ENCODE results near the gene PTPRT.

The PTPRT gene

DNA sequence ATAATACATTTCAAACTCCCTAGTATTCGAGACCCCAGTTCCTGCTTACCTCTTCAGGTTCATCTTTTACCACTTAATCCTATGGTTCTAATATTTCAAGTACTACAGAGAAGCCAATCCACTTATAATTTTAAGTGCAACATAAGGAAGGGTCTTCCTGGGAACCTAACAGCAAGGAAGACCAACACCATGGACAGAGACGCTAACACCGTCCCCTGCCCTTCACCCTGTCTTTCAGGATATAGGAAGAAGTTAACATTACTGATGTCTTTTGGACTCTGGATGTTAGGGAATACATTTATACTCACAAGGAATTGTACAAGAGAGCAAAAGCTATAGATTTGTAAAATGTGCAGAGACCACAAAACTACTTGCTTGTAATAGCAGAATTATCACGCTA lies 1006.6 kb downstream of the PTPRT start:
- Histone ChIP-seq H3K27me3 (ENCODE audit: control insufficient read depth in 1 of 2, insufficient read depth in 2 of 2, low read length in 2 of 2) (no peaks in the 10 kb centered on the region), H3K36me3 (ENCODE audit: control insufficient read depth in 1 of 2, insufficient read depth in 2 of 2, low read length in 2 of 2) (no peaks in the 10 kb centered on the region), H3K27ac (ENCODE audit: low read depth, low read length) (no peak overlapping the region), H3K9me3 (ENCODE audit: control insufficient read depth in 1 of 2, low read length in 2 of 2) (no peaks in the 10 kb centered on the region), H3K4me3 (ENCODE audit: low read depth in 1 of 2, low read length in 2 of 2) (no peak overlapping the region), H3K9ac (ENCODE audit: low read depth in 1 of 2, low read length in 2 of 2) (no peak overlapping the region), H3K4me1 (ENCODE audit: control insufficient read depth in 1 of 2, insufficient read depth in 2 of 2, low read length in 2 of 2) (no peaks in the 10 kb centered on the region)

DNA sequence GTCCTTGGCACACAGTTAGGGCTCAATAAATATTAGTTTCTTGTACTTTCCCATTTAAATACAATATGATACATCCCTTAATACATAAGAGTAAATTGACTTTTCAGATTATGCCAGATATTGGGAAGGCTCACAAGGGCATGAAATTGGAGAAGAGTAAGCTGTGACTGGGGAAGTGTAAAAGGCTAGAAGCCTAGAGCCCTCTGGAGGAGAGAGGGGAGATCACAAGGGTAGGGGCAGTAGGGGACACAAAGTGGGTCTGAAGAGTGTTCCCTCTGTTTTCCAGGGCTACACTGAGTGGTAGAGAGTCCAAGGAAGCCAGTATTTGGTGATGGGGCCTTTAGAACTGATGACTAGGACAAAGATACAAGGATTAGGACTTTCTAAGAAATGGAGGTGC lies 1008.6 kb downstream of the PTPRT start:
- no peaks in the 10 kb centered on the region for H3K27me3 ChIP-seq (ENCODE audit: control insufficient read depth in 1 of 2, insufficient read depth in 2 of 2, low read length in 2 of 2)
- no peaks in the 10 kb centered on the region for H3K36me3 ChIP-seq (ENCODE audit: control insufficient read depth in 1 of 2, insufficient read depth in 2 of 2, low read length in 2 of 2)
- no peak overlapping the region for H3K27ac ChIP-seq (ENCODE audit: low read depth, low read length)
- H3K9ac ChIP-seq (ENCODE audit: low read depth in 1 of 2, low read length in 2 of 2), result no peak overlapping the region
- H3K9me3 ChIP-seq (ENCODE audit: control insufficient read depth in 1 of 2, low read length in 2 of 2), result no peaks in the 10 kb centered on the region
- no peak overlapping the region for H3K4me3 ChIP-seq (ENCODE audit: low read depth in 1 of 2, low read length in 2 of 2)
- no peaks in the 10 kb centered on the region for H3K4me1 ChIP-seq (ENCODE audit: control insufficient read depth in 1 of 2, insufficient read depth in 2 of 2, low read length in 2 of 2)

DNA sequence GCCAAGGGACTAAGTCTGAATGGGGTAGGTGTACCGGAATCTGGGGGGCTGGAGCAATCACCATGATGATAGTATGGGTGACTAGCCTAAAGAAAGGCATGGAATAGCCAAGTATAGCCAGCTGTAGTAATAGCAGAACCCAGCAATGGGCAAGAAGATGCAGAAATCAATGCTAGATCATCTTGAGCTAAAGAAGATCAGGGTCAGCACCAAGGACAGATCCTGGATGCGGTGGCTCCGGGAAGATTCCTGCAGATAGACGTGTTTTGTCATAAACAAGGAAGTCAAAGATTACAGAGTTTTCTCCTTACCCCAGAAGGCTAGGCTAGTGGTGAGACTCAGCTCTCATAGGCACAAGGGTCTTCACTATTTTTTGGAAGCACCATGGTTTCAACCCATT lies 1009.9 kb downstream of the PTPRT start:
- no peak overlapping the region for H3K9ac ChIP-seq (ENCODE audit: low read depth in 1 of 2, low read length in 2 of 2)
- H3K9me3 ChIP-seq (ENCODE audit: control insufficient read depth in 1 of 2, low read length in 2 of 2), result no peaks in the 10 kb centered on the region
- H3K36me3 ChIP-seq (ENCODE audit: control insufficient read depth in 1 of 2, insufficient read depth in 2 of 2, low read length in 2 of 2), result no peaks in the 10 kb centered on the region
- no peak overlapping the region for H3K27ac ChIP-seq (ENCODE audit: low read depth, low read length)
- no peaks in the 10 kb centered on the region for H3K27me3 ChIP-seq (ENCODE audit: control insufficient read depth in 1 of 2, insufficient read depth in 2 of 2, low read length in 2 of 2)
- H3K4me1 ChIP-seq (ENCODE audit: control insufficient read depth in 1 of 2, insufficient read depth in 2 of 2, low read length in 2 of 2), result no peaks in the 10 kb centered on the region
- H3K4me3 ChIP-seq (ENCODE audit: low read depth in 1 of 2, low read length in 2 of 2), result no peak overlapping the region

DNA sequence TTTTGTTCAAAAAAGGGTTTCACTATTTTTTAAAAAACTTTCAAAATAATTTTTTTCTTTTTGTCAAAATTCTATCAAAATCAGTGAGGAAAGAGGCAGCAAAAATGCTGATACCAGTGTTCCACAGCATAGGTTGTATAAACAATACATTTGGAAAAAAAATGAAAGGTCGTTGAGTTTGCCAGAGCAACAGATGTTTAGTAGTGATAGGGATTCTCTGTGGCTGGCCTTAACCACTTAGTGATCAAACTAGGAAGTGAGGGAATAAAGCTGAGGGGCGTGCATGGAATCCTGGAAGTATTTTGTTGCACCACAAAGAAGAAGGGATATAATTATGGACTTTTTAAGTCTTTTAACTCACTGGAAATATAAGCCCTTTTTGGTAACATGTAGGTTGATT lies 1016.3 kb downstream of the PTPRT start:
- Histone ChIP-seq H3K36me3 (ENCODE audit: control insufficient read depth in 1 of 2, insufficient read depth in 2 of 2, low read length in 2 of 2) (no peaks in the 10 kb centered on the region), H3K4me3 (ENCODE audit: low read depth in 1 of 2, low read length in 2 of 2) (no peak overlapping the region), H3K4me1 (ENCODE audit: control insufficient read depth in 1 of 2, insufficient read depth in 2 of 2, low read length in 2 of 2) (no peaks in the 10 kb centered on the region), H3K27me3 (ENCODE audit: control insufficient read depth in 1 of 2, insufficient read depth in 2 of 2, low read length in 2 of 2) (no peaks in the 10 kb centered on the region), H3K27ac (ENCODE audit: low read depth, low read length) (no peak overlapping the region), H3K9ac (ENCODE audit: low read depth in 1 of 2, low read length in 2 of 2) (no peak overlapping the region), H3K9me3 (ENCODE audit: control insufficient read depth in 1 of 2, low read length in 2 of 2) (no peaks in the 10 kb centered on the region)

DNA sequence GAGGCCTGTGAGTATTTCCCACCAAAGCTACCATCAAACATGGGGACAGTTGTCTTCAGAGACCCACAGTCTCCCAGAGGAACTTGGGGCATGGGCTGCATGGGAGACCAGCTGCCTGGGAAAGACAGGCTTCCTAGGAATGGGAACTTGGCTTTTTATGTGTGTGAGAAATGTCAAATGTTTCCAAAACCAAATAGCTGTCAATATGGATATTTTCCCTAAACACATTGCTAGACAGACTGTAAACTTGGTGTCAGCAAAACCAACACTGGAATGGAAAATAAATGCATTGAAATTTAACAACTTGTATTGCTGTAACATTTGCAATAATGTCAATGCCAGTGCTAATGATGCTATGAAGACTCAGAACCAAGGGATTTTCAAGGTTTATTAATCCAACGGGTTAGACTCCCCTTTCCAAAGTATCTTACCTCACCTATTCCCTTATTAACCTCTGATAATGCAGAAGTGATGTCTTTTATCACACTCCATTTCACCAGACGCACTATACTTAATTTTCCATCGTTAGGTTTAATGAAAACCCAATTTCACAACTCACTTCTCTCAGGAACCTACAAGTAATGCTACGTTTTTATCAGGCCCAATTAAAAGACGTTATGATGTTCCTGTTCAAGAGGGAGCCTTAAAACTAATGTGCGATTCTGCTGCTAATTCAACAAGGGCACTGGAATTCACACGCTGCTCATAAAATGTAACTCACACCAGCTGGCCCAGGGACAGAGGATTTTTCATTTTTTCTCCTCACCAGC lies 1025.4 kb downstream of the PTPRT start:
- Histone ChIP-seq H3K36me3 (ENCODE audit: control insufficient read depth in 1 of 2, insufficient read depth in 2 of 2, low read length in 2 of 2) (no peaks in the 10 kb centered on the region), H3K27ac (ENCODE audit: low read depth, low read length) (no peak overlapping the region), H3K4me3 (ENCODE audit: low read depth in 1 of 2, low read length in 2 of 2) (no peak overlapping the region), H3K9ac (ENCODE audit: low read depth in 1 of 2, low read length in 2 of 2) (no peak overlapping the region), H3K9me3 (ENCODE audit: control insufficient read depth in 1 of 2, low read length in 2 of 2) (no peaks in the 10 kb centered on the region), H3K27me3 (ENCODE audit: control insufficient read depth in 1 of 2, insufficient read depth in 2 of 2, low read length in 2 of 2) (no peaks in the 10 kb centered on the region), H3K4me1 (ENCODE audit: control insufficient read depth in 1 of 2, insufficient read depth in 2 of 2, low read length in 2 of 2) (no peaks in the 10 kb centered on the region)

DNA sequence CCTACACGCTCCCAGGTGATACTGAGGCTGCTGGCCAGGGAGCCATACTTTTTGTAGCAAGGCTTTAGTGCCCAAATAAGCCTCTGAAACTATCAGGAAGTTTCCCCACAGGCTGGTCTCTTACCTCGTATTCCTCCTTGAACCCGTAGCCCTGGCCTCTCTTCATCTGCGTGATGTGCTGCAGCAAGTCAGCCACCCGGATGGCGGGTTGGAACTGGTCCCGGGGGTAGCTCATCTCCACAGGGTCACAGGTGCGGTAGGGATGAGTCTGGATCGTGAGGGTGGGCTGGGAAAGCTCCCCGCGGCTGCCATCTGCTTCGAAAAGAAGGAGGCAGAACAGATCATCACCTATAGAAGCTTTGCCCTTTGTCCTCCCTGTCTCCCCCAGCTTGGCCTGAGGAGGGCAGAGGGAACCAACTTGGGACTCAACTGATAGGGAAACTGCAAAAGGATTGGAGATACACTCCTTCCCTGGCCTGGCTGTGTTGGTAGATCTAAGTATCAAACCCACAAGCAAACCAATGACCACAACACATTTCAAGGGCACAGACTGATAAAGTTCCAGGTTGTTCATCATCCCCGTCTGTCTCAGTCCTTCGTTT lies 1028.4 kb downstream of the PTPRT start:
- no peaks in the 10 kb centered on the region for H3K9me3 ChIP-seq (ENCODE audit: control insufficient read depth in 1 of 2, low read length in 2 of 2)
- no peak overlapping the region for H3K4me3 ChIP-seq (ENCODE audit: low read depth in 1 of 2, low read length in 2 of 2)
- H3K27ac ChIP-seq (ENCODE audit: low read depth, low read length), result no peak overlapping the region
- H3K27me3 ChIP-seq (ENCODE audit: control insufficient read depth in 1 of 2, insufficient read depth in 2 of 2, low read length in 2 of 2), result no peaks in the 10 kb centered on the region
- H3K4me1 ChIP-seq (ENCODE audit: control insufficient read depth in 1 of 2, insufficient read depth in 2 of 2, low read length in 2 of 2), result no peaks in the 10 kb centered on the region
- no peaks in the 10 kb centered on the region for H3K36me3 ChIP-seq (ENCODE audit: control insufficient read depth in 1 of 2, insufficient read depth in 2 of 2, low read length in 2 of 2)
- no peak overlapping the region for H3K9ac ChIP-seq (ENCODE audit: low read depth in 1 of 2, low read length in 2 of 2)

DNA sequence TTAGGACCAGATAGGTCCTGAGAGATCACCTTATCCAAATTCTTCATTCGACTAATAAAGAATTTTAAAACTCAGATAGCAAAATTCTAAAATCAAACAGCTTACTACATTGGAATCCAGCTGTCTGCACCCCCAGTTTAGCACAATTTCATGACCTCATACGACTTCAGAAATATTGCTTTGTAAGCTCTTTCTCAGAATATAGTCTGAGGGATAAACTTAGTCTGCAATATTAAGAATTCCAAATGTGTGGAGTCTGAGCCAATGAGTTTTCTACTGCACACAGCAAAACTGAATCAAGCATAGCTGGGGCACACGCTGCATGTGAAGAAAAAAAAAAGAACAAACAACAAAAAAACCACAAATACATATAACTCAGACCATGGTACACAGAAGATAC lies 1029.9 kb downstream of the PTPRT start:
- no peaks in the 10 kb centered on the region for H3K9me3 ChIP-seq (ENCODE audit: control insufficient read depth in 1 of 2, low read length in 2 of 2)
- H3K27me3 ChIP-seq (ENCODE audit: control insufficient read depth in 1 of 2, insufficient read depth in 2 of 2, low read length in 2 of 2), result no peaks in the 10 kb centered on the region
- no peaks in the 10 kb centered on the region for H3K36me3 ChIP-seq (ENCODE audit: control insufficient read depth in 1 of 2, insufficient read depth in 2 of 2, low read length in 2 of 2)
- no peak overlapping the region for H3K4me3 ChIP-seq (ENCODE audit: low read depth in 1 of 2, low read length in 2 of 2)
- no peak overlapping the region for H3K9ac ChIP-seq (ENCODE audit: low read depth in 1 of 2, low read length in 2 of 2)
- H3K27ac ChIP-seq (ENCODE audit: low read depth, low read length), result no peak overlapping the region
- H3K4me1 ChIP-seq (ENCODE audit: control insufficient read depth in 1 of 2, insufficient read depth in 2 of 2, low read length in 2 of 2), result no peaks in the 10 kb centered on the region

DNA sequence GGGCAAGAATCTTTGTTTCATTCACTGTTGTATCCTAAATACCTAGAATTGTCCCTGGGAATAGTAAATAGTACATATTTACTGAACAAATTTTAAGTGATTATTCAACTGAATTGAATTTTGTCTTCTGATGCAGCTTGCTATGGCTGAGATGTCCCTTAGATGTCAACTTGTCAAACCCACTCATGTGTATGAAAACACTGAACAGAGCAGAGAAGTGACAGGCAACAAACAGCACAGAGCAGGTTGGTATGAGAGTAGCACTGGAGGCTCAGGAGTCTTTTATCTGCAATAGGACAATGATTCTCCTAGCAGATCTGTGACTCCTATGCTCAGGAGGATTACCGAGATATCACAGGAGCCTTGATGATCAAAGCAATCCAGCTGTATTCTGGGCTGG lies 1031.4 kb downstream of the PTPRT start:
- no peaks in the 10 kb centered on the region for H3K9me3 ChIP-seq (ENCODE audit: control insufficient read depth in 1 of 2, low read length in 2 of 2)
- no peak overlapping the region for H3K9ac ChIP-seq (ENCODE audit: low read depth in 1 of 2, low read length in 2 of 2)
- H3K27me3 ChIP-seq (ENCODE audit: control insufficient read depth in 1 of 2, insufficient read depth in 2 of 2, low read length in 2 of 2), result no peaks in the 10 kb centered on the region
- no peaks in the 10 kb centered on the region for H3K4me1 ChIP-seq (ENCODE audit: control insufficient read depth in 1 of 2, insufficient read depth in 2 of 2, low read length in 2 of 2)
- H3K27ac ChIP-seq (ENCODE audit: low read depth, low read length), result no peak overlapping the region
- no peak overlapping the region for H3K4me3 ChIP-seq (ENCODE audit: low read depth in 1 of 2, low read length in 2 of 2)
- no peaks in the 10 kb centered on the region for H3K36me3 ChIP-seq (ENCODE audit: control insufficient read depth in 1 of 2, insufficient read depth in 2 of 2, low read length in 2 of 2)

DNA sequence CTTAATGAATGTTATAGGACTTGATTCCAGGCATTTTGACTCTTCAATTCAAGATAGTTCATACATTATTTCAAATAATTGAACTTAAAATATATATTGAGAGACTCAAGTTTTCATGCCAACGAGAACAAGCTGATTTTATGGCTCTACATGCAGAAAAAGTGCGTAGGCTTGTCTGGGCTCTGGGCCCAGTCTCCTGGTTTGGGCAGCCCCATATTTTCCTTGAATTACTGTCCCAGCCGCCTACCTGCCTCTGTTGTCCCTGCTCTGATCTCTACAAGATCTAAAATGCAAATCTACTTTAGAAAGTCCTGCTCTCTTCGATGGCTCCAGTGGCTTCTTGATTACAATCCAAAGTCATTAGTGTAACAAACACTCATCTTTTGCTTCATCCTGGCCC lies 1034.1 kb downstream of the PTPRT start:
- Histone ChIP-seq H3K9me3 (ENCODE audit: control insufficient read depth in 1 of 2, low read length in 2 of 2) (no peaks in the 10 kb centered on the region), H3K36me3 (ENCODE audit: control insufficient read depth in 1 of 2, insufficient read depth in 2 of 2, low read length in 2 of 2) (no peaks in the 10 kb centered on the region), H3K4me3 (ENCODE audit: low read depth in 1 of 2, low read length in 2 of 2) (no peak overlapping the region), H3K9ac (ENCODE audit: low read depth in 1 of 2, low read length in 2 of 2) (no peak overlapping the region), H3K27me3 (ENCODE audit: control insufficient read depth in 1 of 2, insufficient read depth in 2 of 2, low read length in 2 of 2) (no peaks in the 10 kb centered on the region), H3K4me1 (ENCODE audit: control insufficient read depth in 1 of 2, insufficient read depth in 2 of 2, low read length in 2 of 2) (no peaks in the 10 kb centered on the region), H3K27ac (ENCODE audit: low read depth, low read length) (no peak overlapping the region)

DNA sequence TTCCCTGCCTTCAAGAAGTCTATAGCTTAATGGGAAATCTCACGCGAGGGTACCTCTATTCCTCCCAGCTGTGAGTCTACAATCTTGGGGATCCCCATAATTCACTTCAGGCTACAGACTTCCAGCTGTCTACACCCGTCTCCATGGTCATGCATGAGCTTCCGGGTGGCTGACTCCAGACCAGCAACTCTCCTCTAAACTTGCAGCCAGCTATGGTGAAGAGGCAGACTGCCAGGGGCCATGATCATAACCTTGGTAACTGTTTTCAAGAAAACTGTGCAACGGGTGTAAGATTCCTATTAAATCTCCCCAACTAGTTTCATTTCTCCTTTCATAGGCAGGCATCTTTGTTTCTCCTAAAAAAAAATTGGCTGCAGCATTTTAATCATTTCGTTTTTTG lies 1037.1 kb downstream of the PTPRT start:
- no peak overlapping the region for H3K27ac ChIP-seq (ENCODE audit: low read depth, low read length)
- no peaks in the 10 kb centered on the region for H3K4me1 ChIP-seq (ENCODE audit: control insufficient read depth in 1 of 2, insufficient read depth in 2 of 2, low read length in 2 of 2)
- H3K27me3 ChIP-seq (ENCODE audit: control insufficient read depth in 1 of 2, insufficient read depth in 2 of 2, low read length in 2 of 2), result no peaks in the 10 kb centered on the region
- no peaks in the 10 kb centered on the region for H3K36me3 ChIP-seq (ENCODE audit: control insufficient read depth in 1 of 2, insufficient read depth in 2 of 2, low read length in 2 of 2)
- no peak overlapping the region for H3K9ac ChIP-seq (ENCODE audit: low read depth in 1 of 2, low read length in 2 of 2)
- no peak overlapping the region for H3K4me3 ChIP-seq (ENCODE audit: low read depth in 1 of 2, low read length in 2 of 2)
- no peaks in the 10 kb centered on the region for H3K9me3 ChIP-seq (ENCODE audit: control insufficient read depth in 1 of 2, low read length in 2 of 2)

Data from duodenal mucosa (tissue), 2 donors.